ENCODE results near the gene ARAP2. TPM values are rescaled to one million over a fixed set of nuclear protein-coding genes. Genes with fewer than 3 reads are reported as not detected.

Gene ARAP2
- total RNA-seq, 1 donor = 3.6 TPM

DNA sequence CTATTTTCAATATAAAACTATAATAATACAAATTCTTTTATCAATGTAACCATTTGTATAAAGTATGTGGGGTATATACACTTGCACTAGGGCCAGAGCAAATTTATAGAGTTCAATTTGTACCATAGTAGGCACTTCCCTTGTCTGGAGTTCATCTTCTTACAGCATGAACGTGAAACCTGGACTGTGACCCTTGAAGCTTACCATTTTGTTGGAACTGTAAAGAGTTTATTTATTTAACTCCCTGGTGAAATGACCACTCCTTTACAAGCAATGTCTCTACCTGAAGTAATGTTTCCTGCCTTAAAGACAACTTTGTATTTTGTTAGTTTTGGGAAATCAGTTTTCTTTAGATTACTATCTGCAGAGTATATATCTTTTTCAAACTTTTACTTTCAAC lies 188.2 kb downstream of the ARAP2 start:
- H3K4me1 ChIP-seq (ENCODE audit: insufficient read depth, low read length) = no peaks in the 10 kb centered on the region
- no peak overlapping the region for H3K4me3 ChIP-seq (ENCODE audit: insufficient read depth, low read length)
- H3K27me3 ChIP-seq (ENCODE audit: insufficient read depth, low read length) = no peaks in the 10 kb centered on the region
- H3K9me3 ChIP-seq (ENCODE audit: low read depth, low read length) = no peaks in the 10 kb centered on the region
- no peak for DNase-seq (ENCODE audit: insufficient read length, low spot score, missing footprints)
- H2AFZ ChIP-seq (ENCODE audit: low read length) = no peak overlapping the region
- no peak for TF ChIP-seq CTCF (IDR thresholded peaks at IDR 0.05; ENCODE audit: extremely low read depth, low read depth, low read length)
- H3K27ac ChIP-seq (ENCODE audit: low read depth, low read length) = no peak overlapping the region
- no peaks in the 10 kb centered on the region for H3K36me3 ChIP-seq (ENCODE audit: insufficient read depth, low read length)
- no peaks in the 10 kb centered on the region for H3K79me2 ChIP-seq (ENCODE audit: insufficient read depth, low read length)
- H4K20me1 ChIP-seq (ENCODE audit: insufficient read depth, low read length) = no peaks in the 10 kb centered on the region
- no peak overlapping the region for H3K4me2 ChIP-seq (ENCODE audit: insufficient read depth, low read length)

DNA sequence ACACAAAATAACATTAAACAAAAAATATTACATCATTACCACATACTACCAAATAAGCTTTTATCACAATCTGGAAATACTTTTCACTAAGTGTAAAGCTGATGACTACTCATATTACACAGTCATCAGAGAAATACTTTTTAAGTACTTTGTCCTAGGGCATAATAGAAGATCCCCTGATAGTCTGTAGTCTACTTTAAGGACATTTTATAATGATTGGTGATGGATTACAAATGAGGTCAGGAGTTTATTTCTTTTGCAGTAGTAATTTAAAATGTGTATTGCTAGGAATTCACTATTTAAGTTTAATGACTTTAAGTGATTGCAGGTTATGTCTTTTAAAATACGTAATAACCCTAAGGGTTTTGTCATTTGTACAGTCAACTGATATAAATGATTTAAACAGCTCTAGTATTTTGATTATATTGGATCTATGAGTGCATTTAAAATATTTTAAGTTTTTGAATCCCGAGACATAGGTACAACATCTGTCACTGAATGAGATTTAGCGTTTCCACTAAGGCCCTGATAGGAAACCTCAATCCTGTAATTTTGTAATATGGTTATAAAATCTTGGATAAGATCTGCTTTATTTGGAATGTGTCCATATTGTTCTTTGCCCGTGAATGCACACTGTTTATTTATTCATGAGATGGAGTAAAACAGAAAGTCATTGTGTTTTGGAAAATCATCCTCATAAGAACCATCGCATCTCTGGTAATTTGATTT lies 189.5 kb downstream of the ARAP2 start:
- no peak for DNase-seq (ENCODE audit: insufficient read length, low spot score, missing footprints)
- no peaks in the 10 kb centered on the region for H3K4me1 ChIP-seq (ENCODE audit: insufficient read depth, low read length)
- H3K9me3 ChIP-seq (ENCODE audit: low read depth, low read length) = no peaks in the 10 kb centered on the region
- no peaks in the 10 kb centered on the region for H3K36me3 ChIP-seq (ENCODE audit: insufficient read depth, low read length)
- H3K27me3 ChIP-seq (ENCODE audit: insufficient read depth, low read length) = no peaks in the 10 kb centered on the region
- H3K4me3 ChIP-seq (ENCODE audit: insufficient read depth, low read length) = no peak overlapping the region
- no peak overlapping the region for H2AFZ ChIP-seq (ENCODE audit: low read length)
- no peak overlapping the region for H3K4me2 ChIP-seq (ENCODE audit: insufficient read depth, low read length)
- no peaks in the 10 kb centered on the region for H3K79me2 ChIP-seq (ENCODE audit: insufficient read depth, low read length)
- no peaks in the 10 kb centered on the region for H4K20me1 ChIP-seq (ENCODE audit: insufficient read depth, low read length)
- no peak for TF ChIP-seq CTCF (IDR thresholded peaks at IDR 0.05; ENCODE audit: extremely low read depth, low read depth, low read length)
- H3K27ac ChIP-seq (ENCODE audit: low read depth, low read length) = no peak overlapping the region

DNA sequence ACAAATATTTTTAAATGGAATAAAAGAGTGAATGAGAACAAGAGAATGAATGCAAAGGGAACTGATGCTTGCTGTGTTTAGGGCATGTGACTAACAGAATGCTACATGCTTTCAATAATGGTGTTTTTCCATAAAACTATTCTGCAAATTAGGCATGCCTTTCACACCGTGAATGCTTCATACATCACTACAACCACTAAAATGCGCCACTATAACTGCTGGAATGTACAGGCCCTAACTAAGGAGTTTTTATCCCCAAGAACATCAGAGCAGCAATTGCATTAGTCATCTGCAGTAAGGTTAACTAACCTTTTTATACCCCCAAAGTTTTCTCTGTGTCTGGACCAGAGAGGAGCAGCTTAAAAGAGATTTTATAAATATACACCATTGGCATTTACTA lies 190.4 kb downstream of the ARAP2 start:
- Histone ChIP-seq H3K9me3 (ENCODE audit: low read depth, low read length) (no peaks in the 10 kb centered on the region), H3K79me2 (ENCODE audit: insufficient read depth, low read length) (no peaks in the 10 kb centered on the region), H3K36me3 (ENCODE audit: insufficient read depth, low read length) (no peaks in the 10 kb centered on the region), H3K27ac (ENCODE audit: low read depth, low read length) (no peak overlapping the region), H4K20me1 (ENCODE audit: insufficient read depth, low read length) (no peaks in the 10 kb centered on the region), H3K27me3 (ENCODE audit: insufficient read depth, low read length) (no peaks in the 10 kb centered on the region), H2AFZ (ENCODE audit: low read length) (no peak overlapping the region), H3K4me2 (ENCODE audit: insufficient read depth, low read length) (no peak overlapping the region), H3K4me1 (ENCODE audit: insufficient read depth, low read length) (no peaks in the 10 kb centered on the region), H3K4me3 (ENCODE audit: insufficient read depth, low read length) (no peak overlapping the region)
- no peak for DNase-seq (ENCODE audit: insufficient read length, low spot score, missing footprints)
- TF ChIP-seq CTCF (IDR thresholded peaks at IDR 0.05; ENCODE audit: extremely low read depth, low read depth, low read length) = no peak

DNA sequence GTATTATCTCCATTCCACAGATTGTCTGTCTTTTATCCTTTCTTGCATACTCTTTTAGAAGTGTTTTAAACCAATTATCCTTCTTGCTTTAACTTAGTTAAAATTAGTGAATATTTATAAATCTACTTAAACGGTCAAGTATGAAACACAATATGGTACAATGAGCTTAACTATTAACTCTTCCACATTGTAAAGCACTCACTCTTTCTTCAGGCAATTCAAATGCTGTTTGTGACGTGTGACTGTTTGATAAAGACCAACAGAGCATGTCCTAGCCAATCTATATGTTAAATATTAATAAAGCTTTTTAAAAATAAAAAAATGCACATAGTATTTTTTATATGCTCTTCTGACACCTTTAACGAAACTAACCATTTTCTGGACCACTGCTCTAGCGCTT lies 192.7 kb downstream of the ARAP2 start:
- H4K20me1 ChIP-seq (ENCODE audit: insufficient read depth, low read length) = no peaks in the 10 kb centered on the region
- no peak overlapping the region for H3K4me3 ChIP-seq (ENCODE audit: insufficient read depth, low read length)
- no peak overlapping the region for H3K4me2 ChIP-seq (ENCODE audit: insufficient read depth, low read length)
- H3K9me3 ChIP-seq (ENCODE audit: low read depth, low read length) = peaks cover 2% of the 10 kb centered on the region
- H3K27ac ChIP-seq (ENCODE audit: low read depth, low read length) = no peak overlapping the region
- H2AFZ ChIP-seq (ENCODE audit: low read length) = no peak overlapping the region
- no peak for TF ChIP-seq CTCF (IDR thresholded peaks at IDR 0.05; ENCODE audit: extremely low read depth, low read depth, low read length)
- H3K4me1 ChIP-seq (ENCODE audit: insufficient read depth, low read length) = no peaks in the 10 kb centered on the region
- no peaks in the 10 kb centered on the region for H3K79me2 ChIP-seq (ENCODE audit: insufficient read depth, low read length)
- DNase-seq (ENCODE audit: insufficient read length, low spot score, missing footprints) = no peak
- H3K36me3 ChIP-seq (ENCODE audit: insufficient read depth, low read length) = no peaks in the 10 kb centered on the region
- no peaks in the 10 kb centered on the region for H3K27me3 ChIP-seq (ENCODE audit: insufficient read depth, low read length)
